K562 (cell line): ENCODE results near the gene HPCAL1. TPM values are rescaled to one million over a fixed set of nuclear protein-coding genes. Genes with fewer than 3 reads are reported as not detected.

Experiments
- ATAC-seq: fragments of 200-7000 bp; cut with Tn5 transposase; 3 replicates; pipeline ENCODE4 v1.9.1; 2020; ENCODE audit warnings: moderate library complexity
- BruUV-seq: library from RNA; stranded (reverse); fragments of 400-500 nt; replicated peaks from 2 replicates; lab custom pipeline; 2021; lab: Mats Ljungman, UMichigan
- CTCF ChIA-PET: fragments of 300-600 bp; formaldehyde crosslinking; extraction: SDS; loops from one replicate; lab custom pipeline; 2021; ENCODE audit warnings: low intra/inter-chr PET ratio; lab: Yijun Ruan, JAX
- POLR2A ChIA-PET: fragments of 300-600, 350-650 bp; sonication (Branson Sonifier 250); formaldehyde crosslinking; extraction: SDS; loops from one replicate; lab custom pipeline; 2021; ENCODE audit warnings: antibody characterized with exemption, inconsistent platforms; lab: Yijun Ruan, JAX
- DNase-seq, 4 experiments: peaks; one replicate each; pipeline versions ENCODE4 v3.0.0 to v3.0.0-alpha.2; 2011 to 2018; ENCODE audit warnings: low spot score in 3 of 4, mixed read lengths in 3 of 4; ENCODE audit errors: extremely low read depth in 1 of 4
- FAIRE-seq: peaks from 2 replicates; lab custom pipeline; 2011; peaks lifted over from hg19 to GRCh38; lab: Jason Lieb, UNC
- H2AFZ ChIP-seq: 2 replicates; pipeline ENCODE4 v1.6.0; 2011; ENCODE audit warnings: low read depth, low read length, control low read depth, inconsistent platforms
- H3K27ac ChIP-seq: fragments of 200-600 bp; 3 replicates; pipeline ENCODE4 v1.8.0; 2011; ENCODE audit warnings: low read depth, mild to moderate bottlenecking, control low read depth, inconsistent platforms, low read length, moderate library complexity, mixed read lengths; ENCODE audit errors: extremely low read depth
- H3K27me3 ChIP-seq, 2 experiments: fragments of 300-600 bp in 1 of 2; 2 replicates in 1 of 2; 3 replicates in 1 of 2; pipeline versions ENCODE4 v1.6.0 to v1.8.0; 2011; ENCODE audit warnings: inconsistent platforms in 2 of 2, low read length in 2 of 2, mild to moderate bottlenecking in 1 of 2, mixed read lengths in 1 of 2, moderate library complexity in 1 of 2; ENCODE audit not compliant: control insufficient read depth in 2 of 2, insufficient read depth in 2 of 2
- H3K36me3 ChIP-seq: fragments of 300-600 bp; 3 replicates; pipeline ENCODE4 v1.8.0; 2011; ENCODE audit warnings: mild to moderate bottlenecking, low read length, inconsistent platforms; ENCODE audit not compliant: control insufficient read depth, insufficient read depth
- H3K4me1 ChIP-seq, 2 experiments: fragments of 200-600 bp in 1 of 2; replicated peaks in 1 of 2; 2 replicates in 1 of 2; 3 replicates in 1 of 2; pipeline versions ENCODE4 v1.5.1 to v1.8.0; 2011; ENCODE audit warnings: inconsistent platforms in 2 of 2, low read length in 2 of 2, mild to moderate bottlenecking in 1 of 2, mixed read lengths in 1 of 2, moderate library complexity in 1 of 2; ENCODE audit not compliant: control insufficient read depth in 2 of 2, insufficient read depth in 2 of 2
- H3K4me2 ChIP-seq: 2 replicates; pipeline ENCODE4 v1.6.1; 2011; ENCODE audit warnings: low read length, control low read depth, inconsistent platforms, mixed read lengths; ENCODE audit not compliant: insufficient read depth
- H3K4me3 ChIP-seq: fragments of 200-600 bp; sonication (generic), shearing (Covaris generic); 2 replicates; pipeline ENCODE4 v1.5.1; 2016; ENCODE audit warnings: control low read depth, inconsistent platforms
- H3K79me2 ChIP-seq: fragments of 200-600 bp; 3 replicates; pipeline ENCODE4 v1.8.0; 2011; ENCODE audit warnings: low read length, inconsistent platforms; ENCODE audit not compliant: control insufficient read depth, insufficient read depth
- H3K9ac ChIP-seq, 2 experiments: 2 replicates each; pipeline versions ENCODE4 v1.6.0 to v1.6.1; 2011; ENCODE audit warnings: low read depth in 2 of 2, low read length in 2 of 2, control low read depth in 1 of 2, inconsistent platforms in 1 of 2, mild to moderate bottlenecking in 1 of 2, mixed read lengths in 1 of 2; ENCODE audit not compliant: insufficient read depth in 1 of 2
- H3K9me1 ChIP-seq: one replicate; pipeline ENCODE4 v1.6.0; 2011; ENCODE audit warnings: inconsistent platforms, mild to moderate bottlenecking, low read length, moderate library complexity; ENCODE audit not compliant: control insufficient read depth, insufficient read depth
- H3K9me3 ChIP-seq: replicated peaks from 2 replicates; pipeline ENCODE4 v1.5.1; 2011; ENCODE audit warnings: low read depth, low read length, inconsistent platforms; ENCODE audit not compliant: control insufficient read depth, insufficient read depth
- H4K20me1 ChIP-seq: replicated peaks from 2 replicates; pipeline ENCODE4 v1.6.1; 2011; ENCODE audit warnings: low read length, inconsistent platforms, mixed read lengths; ENCODE audit not compliant: control insufficient read depth, insufficient read depth
- C11orf30 ChIP-seq: fragments of 450-650 bp; IDR thresholded peaks from 2 replicates; pipeline ENCODE4 v1.6.1; 2016; ENCODE audit warnings: low read depth, mild to moderate bottlenecking
- CHD4 ChIP-seq: fragments of 200-600 bp; sonication (generic); IDR thresholded peaks from 3 replicates; pipeline ENCODE4 v1.6.1; 2012; ENCODE audit warnings: low read depth, mild to moderate bottlenecking, mixed read lengths, low read length, inconsistent platforms; ENCODE audit not compliant: insufficient read depth, insufficient replicate concordance, poor library complexity, severe bottlenecking
- DPF2 ChIP-seq: fragments of 450-650 bp; IDR thresholded peaks from 2 replicates; pipeline ENCODE4 v1.6.1; 2016
- HDGF ChIP-seq: fragments of 450-650 bp; IDR thresholded peaks from 2 replicates; pipeline ENCODE4 v1.6.1; 2016
- MAFF ChIP-seq: IDR thresholded peaks from 2 replicates; pipeline ENCODE4 v1.6.1; 2012; ENCODE audit warnings: low read length, improper control_type of control experiment
- MAFG ChIP-seq: fragments of 450-650 bp; conservative IDR thresholded peaks from 2 replicates; pipeline ENCODE4 v1.6.1; 2016; ENCODE audit warnings: missing genetic modification characterization, missing compliant biosample characterization
- MAFK ChIP-seq: IDR thresholded peaks from 2 replicates; pipeline ENCODE4 v1.6.1; 2011; ENCODE audit warnings: low read length, improper control_type of control experiment
- MCM2 ChIP-seq: fragments of 450-650 bp; IDR thresholded peaks from 2 replicates; pipeline ENCODE4 v1.6.1; 2017; ENCODE audit warnings: low read depth, mild to moderate bottlenecking
- NFE2 ChIP-seq: IDR thresholded peaks from 2 replicates; pipeline ENCODE4 v1.6.1; 2014; ENCODE audit warnings: antibody characterized with exemption, low read depth
- PHTF2 ChIP-seq: fragments of 250-450 bp; sonication (Bioruptor Pico); IDR thresholded peaks from 2 replicates; pipeline ENCODE4 v1.5.0; 2021; ENCODE audit warnings: mild to moderate bottlenecking
- POLR2AphosphoS2 ChIP-seq: IDR thresholded peaks from 2 replicates; pipeline ENCODE4 v1.6.1; 2012; ENCODE audit warnings: low read length, improper control_type of control experiment
- PRDM10 ChIP-seq: fragments of 450-650 bp; IDR thresholded peaks from 2 replicates; pipeline ENCODE4 v1.6.1; 2018; ENCODE audit not compliant: partially characterized antibody
- PYGO2 ChIP-seq: fragments of 450-650 bp; IDR thresholded peaks from 2 replicates; pipeline ENCODE4 v1.6.1; 2016; ENCODE audit warnings: mild to moderate bottlenecking, missing genetic modification characterization, moderate library complexity, missing compliant biosample characterization
- TFAP4 ChIP-seq: sonication (generic); formaldehyde crosslinking; IDR thresholded peaks from 2 replicates; pipeline ENCODE4 v1.8.0; 2022; ENCODE audit warnings: missing genetic modification reagents, mild to moderate bottlenecking, moderate library complexity, borderline replicate concordance
- ZFP1 ChIP-seq: fragments of 450-650 bp; formaldehyde crosslinking; IDR thresholded peaks from 2 replicates; pipeline ENCODE4 v1.4.0; 2020; ENCODE audit warnings: mild to moderate bottlenecking, mixed read lengths
- ZNF316 ChIP-seq: fragments of 450-650 bp; IDR thresholded peaks from 2 replicates; pipeline ENCODE4 v1.6.1; 2016
- ZZZ3 ChIP-seq: fragments of 450-650 bp; IDR thresholded peaks from 2 replicates; pipeline ENCODE4 v1.6.1; 2016; ENCODE audit warnings: antibody characterized with exemption, mild to moderate bottlenecking, moderate library complexity
- WGBS: fragments of 100-300 bp; shearing (Covaris generic); methylation state at CpG from one replicate; pipeline ENCODE4 v1.1.6; 2016; ENCODE audit warnings: low coverage, mixed read lengths; ENCODE audit not compliant: insufficient coverage; ENCODE audit errors: missing lambda C conversion rate; 5-methylcytosine and 5-hydroxymethylcytosine counted together
- in situ Hi-C: fragments of 300-500 bp; cut with MboI; formaldehyde crosslinking; loops from 4 replicates; pipeline ENCODE4 v1.15.0; 2018; ENCODE audit warnings: inconsistent platforms, mixed read lengths
- intact Hi-C: fragments of 100-400 bp; cut with micrococcal nuclease; formaldehyde crosslinking; loops from 2 replicates; pipeline ENCODE4 v1.14.2; 2022
- polyA plus RNA-seq, 8 experiments: library from polyadenylated mRNA; depleted of rRNA in 4 of 8; stranded (reverse) in 5 of 8; unstranded in 3 of 8; fragments of >200 nt; fragmentation: Nextera tagmentation in 2 of 8; fragmentation: Illumina TruSeq in 1 of 8; extraction: Ambion mirVana in 2 of 8; extraction: Trizol in 1 of 8; gene quantifications; 2 replicates each; pipeline versions ENCODE4 v1.2.1 to v1.2.3, GENCODE V29; 2011 to 2014; ENCODE audit warnings: inconsistent platforms in 1 of 8, missing spikeins in 1 of 8
- total RNA-seq, 7 experiments: library from RNA; depleted of rRNA in 6 of 7; stranded (reverse); fragments of >200 nt in 6 of 7; fragmentation: Illumina TruSeq in 2 of 7; extraction: Trizol in 2 of 7; gene quantifications; 2 replicates each; pipeline versions ENCODE4 v1.2.1 to v1.2.3, GENCODE V29; 2011 to 2021; ENCODE audit warnings: low replicate concordance in 1 of 7

Gene HPCAL1
- total and polyA plus RNA-seq, 9 of the 15 experiments (the other 6 are each of a cell fraction or from before 2014, with no cell fraction given) = 2.7 to 65.5 (median 23.9) TPM

- H2AFZ ChIP-seq = no peak overlapping the region
- H3K36me3 ChIP-seq = peaks cover 12% of the 10 kb centered on the region; the same call in 2 of the 3 replicates
- intact Hi-C loops (no loop called here), in situ Hi-C loops (no loop called here)
- peaks cover 0 to 46% of the 10 kb centered on the region in 2 experiments; a peak in 3 of 5 replicates for H3K4me1 ChIP-seq
- FAIRE-seq = no peak
- H3K27me3 ChIP-seq = no peaks in the 10 kb centered on the region
- no peak for DNase-seq
- 66% methylated on average over 11 of the region's 14 CpGs for WGBS
- ATAC-seq = peak; percentile 21; the same call in 1 of the 3 replicates
- ChIA-PET CTCF (no interaction called here), POLR2A (interaction anchor here (1.0 to 1.7 kb wide), 3 partner anchors 12 to 31 kb away, joined by 3 to 4 read pairs (median 3); no protein-coding TSS in a partner anchor)
- peaks cover 12% of the 10 kb centered on the region for H3K79me2 ChIP-seq
- H3K27ac ChIP-seq = no peak overlapping the region
- H3K4me3 ChIP-seq = no peak overlapping the region
- no peak overlapping the region; a peak in 1 of 4 replicates for H3K9ac ChIP-seq
- H3K4me2 ChIP-seq = no peak overlapping the region
- H3K9me1 ChIP-seq = peaks cover 3% of the 10 kb centered on the region
- H4K20me1 ChIP-seq = peaks cover 8% of the 10 kb centered on the region; the same call in 1 of the 2 replicates
- BruUV-seq = no TSS peak
- TF ChIP-seq NFE2 (peak; percentile 55), ZZZ3 (no peak), MAFF (peak; percentile 74), ZNF316 (peak; percentile 92), C11orf30 (peak; percentile 90), HDGF (no peak), ZFP1 (CRISPR knock-in tag) (no peak), POLR2AphosphoS2 (no peak), PYGO2 (tag) (no peak), CHD4 (no peak), PHTF2 (CRISPR knock-in tag) (no peak), MAFK (peak; percentile 76), MAFG (tag) (peak; percentile 83), MCM2 (no peak), TFAP4 (0 out of 2 replicates have a peak, but pooled peaks have one; percentile 12), PRDM10 (peak; percentile 25), DPF2 (no peak)
- H3K9me3 ChIP-seq = no peaks in the 10 kb centered on the region
Measured at GRCh38 chr2:10362096-10362897, 59.6 kb downstream of the HPCAL1 start.
